Adrenal gland (tissue), 5 donors: ENCODE results near the gene TSPAN5.
"Not testable (repeated sequence)": the region's sequence is repeated elsewhere in the genome, so short reads cannot be mapped to it uniquely, and the experiment has no call there.

Experiments used
- CTCF ChIP-seq, 6 experiments: fragments of 450-650 bp in 4 of 6; fragments of 200-600 bp in 2 of 6; sonication (generic) in 1 of 6; IDR thresholded peaks; 1 replicate in 5 of 6; 2 replicates in 1 of 6; pipeline versions ENCODE4 v1.5.1 to v1.8.0; 2016 to 2021; ENCODE audit warnings: antibody characterized with exemption in 6 of 6, mild to moderate bottlenecking in 2 of 6, moderate library complexity in 1 of 6
- POLR2A ChIP-seq, 2 donors: fragments of 450-650 bp; IDR thresholded peaks; one replicate each; pipeline ENCODE4 v1.6.1; 2017; ENCODE audit warnings: antibody characterized with exemption in 2 of 2, mild to moderate bottlenecking in 2 of 2, moderate library complexity in 1 of 2
- donor health status: DM: no; HTN: no; CAD: no.

GRCh38 chr4:98457422-98457821 lies 201.0 kb downstream of the TSPAN5 start:
- TF ChIP-seq CTCF, POLR2A (IDR thresholded peaks at IDR 0.05): not testable (repeated sequence)
